GM20000 (cell line): ENCODE measurements around the gene OGG1.

Source experiments
- DNase-seq: peaks from one replicate; pipeline ENCODE4 v3.0.0; 2012; ENCODE audit warnings: low spot score
- CTCF ChIP-seq: IDR thresholded peaks from 2 replicates; pipeline ENCODE4 v1.5.1; 2012; ENCODE audit warnings: mild to moderate bottlenecking, control low read depth; ENCODE audit errors: extremely low read depth, missing control alignments

OGG1 gene

GRCh38 chr3:9727743-9728142 lies 22.0 kb upstream of the OGG1 start:
- no peak for DNase-seq
- no peak for TF ChIP-seq CTCF

GRCh38 chr3:9729419-9729818 lies 20.3 kb upstream of the OGG1 start:
- DNase-seq, result no peak
- TF ChIP-seq CTCF, result no peak

- no peak for TF ChIP-seq CTCF
- DNase-seq, result no peak
Observed at GRCh38 chr3:9730657-9731205, 19.0 kb upstream of the OGG1 start.

- TF ChIP-seq CTCF, result no peak
- DNase-seq, result peak; percentile 99
Observed at GRCh38 chr3:9731206-9732079, 18.3 kb upstream of the OGG1 start, which contains the start of gene BRPF1. TSS of gene BRPF1 (plus strand) at chr3:9731735. CDS start at chr3:9734141, 2,406 bp downstream.

- TF ChIP-seq CTCF, result no peak
- peak; percentile 37 for DNase-seq
Observed at GRCh38 chr3:9732080-9732739, 17.5 kb upstream of the OGG1 start.

GRCh38 chr3:9732740-9733115 lies 17.0 kb upstream of the OGG1 start:
- TF ChIP-seq CTCF, result no peak

GRCh38 chr3:9736831-9737230 lies 12.9 kb upstream of the OGG1 start:
- no peak for TF ChIP-seq CTCF

More at GRCh38 chr3:9732740-9733115, 17.0 kb upstream of the OGG1 start:
- DNase-seq, result no peak

More at GRCh38 chr3:9736831-9737230, 12.9 kb upstream of the OGG1 start:
- no peak for DNase-seq
